B cell (primary cell): ENCODE results near the gene DLGAP3. TPM values are rescaled to one million over a fixed set of nuclear protein-coding genes. Genes with fewer than 3 reads are reported as not detected.

ENCODE experiments used
- ATAC-seq: fragments of 200-7000 bp; cut with Tn5 transposase; one replicate; pipeline ENCODE4 v1.10.0; 2021; ENCODE audit warnings: low read depth, mild to moderate bottlenecking, moderate number of reproducible peaks, moderate library complexity
- CTCF ChIA-PET: fragments of 350-600 bp; sonication (Branson Sonifier 250); formaldehyde crosslinking; loops from one replicate; lab custom pipeline; 2021; ENCODE audit warnings: antibody characterized with exemption, inconsistent platforms; lab: Charles Lee
- POLR2A ChIA-PET: fragments of 350-600 bp; sonication (Branson Sonifier 250); formaldehyde crosslinking; loops from one replicate; lab custom pipeline; 2021; ENCODE audit warnings: antibody characterized with exemption; lab: Charles Lee
- DNase-seq: peaks from one replicate; pipeline ENCODE4 v3.0.0; 2013
- H2AFZ ChIP-seq: 2 replicates; pipeline ENCODE4 v1.6.1; 2012; ENCODE audit warnings: mild to moderate bottlenecking, low read depth, low read length; ENCODE audit not compliant: insufficient read depth, poor library complexity, severe bottlenecking
- H3K27ac ChIP-seq, 2 donors: 1 replicate in 1 of 2; 2 replicates in 1 of 2; pipeline ENCODE4 v1.5.1; 2012 to 2013; ENCODE audit warnings: low read length in 2 of 2, mild to moderate bottlenecking in 2 of 2, moderate library complexity in 1 of 2
- H3K27me3 ChIP-seq, 4 experiments: fragments of 200-600 bp in 1 of 4; sonication (generic) in 1 of 4; replicated peaks in 1 of 4; 1 replicate in 2 of 4; 2 replicates in 2 of 4; pipeline versions ENCODE4 v1.6.1 to v1.7.0; 2013 to 2016; ENCODE audit warnings: low read length in 3 of 4, mild to moderate bottlenecking in 2 of 4, mixed read lengths in 1 of 4, moderate library complexity in 1 of 4; ENCODE audit not compliant: insufficient read depth in 4 of 4, control insufficient read depth in 3 of 4; ENCODE audit errors: control extremely low read depth in 1 of 4
- H3K36me3 ChIP-seq, 2 experiments: replicated peaks in 1 of 2; 1 replicate in 1 of 2; 2 replicates in 1 of 2; pipeline versions ENCODE4 v1.6.1 to v1.7.1; 2013; ENCODE audit warnings: low read length in 1 of 2; ENCODE audit not compliant: insufficient read depth in 2 of 2, control insufficient read depth in 1 of 2; ENCODE audit errors: control extremely low read depth in 1 of 2, extremely low read depth in 1 of 2
- H3K4me1 ChIP-seq, 2 donors: fragments of 200-600 bp in 1 of 2; sonication (generic) in 1 of 2; 1 replicate in 1 of 2; 2 replicates in 1 of 2; pipeline versions ENCODE4 v1.5.1 to v1.6.1; 2013 to 2017; ENCODE audit warnings: low read length in 2 of 2; ENCODE audit not compliant: control insufficient read depth in 2 of 2, insufficient read depth in 2 of 2
- H3K4me2 ChIP-seq: replicated peaks from 2 replicates; pipeline ENCODE3; 2012; ENCODE audit warnings: mild to moderate bottlenecking, low read depth, low read length; ENCODE audit not compliant: poor library complexity, severe bottlenecking
- H3K4me3 ChIP-seq, 5 experiments: fragments of 200-600 bp in 1 of 5; sonication (generic) in 1 of 5; 1 replicate in 3 of 5; 2 replicates in 2 of 5; pipeline versions ENCODE4 v1.5.1 to v1.7.0; 2011 to 2016; ENCODE audit warnings: low read length in 4 of 5, mild to moderate bottlenecking in 4 of 5, low read depth in 2 of 5, control low read depth in 1 of 5, moderate library complexity in 1 of 5; ENCODE audit not compliant: insufficient read depth in 1 of 5; ENCODE audit errors: control extremely low read depth in 1 of 5, extremely low read depth in 1 of 5
- H3K79me2 ChIP-seq: fragments of 200-600 bp; sonication (generic); one replicate; pipeline ENCODE4 v1.6.0; 2016; ENCODE audit warnings: low read length; ENCODE audit not compliant: control insufficient read depth, insufficient read depth
- H3K9ac ChIP-seq: fragments of 200-600 bp; sonication (generic); 2 replicates; pipeline ENCODE4 v1.6.1; 2017; ENCODE audit warnings: mild to moderate bottlenecking, low read length, moderate library complexity
- H3K9me3 ChIP-seq, 3 donors: one replicate each; pipeline versions ENCODE4 v1.6.1 to v1.7.1; 2013; ENCODE audit warnings: low read length in 2 of 3; ENCODE audit not compliant: control insufficient read depth in 2 of 3, insufficient read depth in 1 of 3; ENCODE audit errors: control extremely low read depth in 1 of 3
- H4K20me1 ChIP-seq: 2 replicates; pipeline ENCODE4 v1.6.0; 2012; ENCODE audit warnings: mild to moderate bottlenecking, low read length; ENCODE audit not compliant: insufficient read depth, control insufficient read depth, poor library complexity, severe bottlenecking
- H3K27ac Mint-ChIP-seq: one replicate; pipeline ENCODE4 v1.8.0; 2021; ENCODE audit warnings: mixed read lengths
- H3K27me3 Mint-ChIP-seq: one replicate; pipeline ENCODE4 v1.8.0; 2021; ENCODE audit warnings: mixed read lengths
- H3K4me1 Mint-ChIP-seq: one replicate; pipeline ENCODE4 v1.8.0; 2021; ENCODE audit warnings: mixed read lengths
- H3K4me3 Mint-ChIP-seq: one replicate; pipeline ENCODE4 v1.8.0; 2021; ENCODE audit warnings: mixed read lengths
- H3K9me3 Mint-ChIP-seq: one replicate; pipeline ENCODE4 v1.8.0; 2022; ENCODE audit warnings: mixed read lengths; ENCODE audit not compliant: insufficient read depth
- EZH2 ChIP-seq: IDR thresholded peaks from 2 replicates; pipeline ENCODE4 v1.6.1; 2012; ENCODE audit warnings: borderline replicate concordance, low read depth, mild to moderate bottlenecking, moderate library complexity, low read length; ENCODE audit not compliant: insufficient read depth, poor library complexity, severe bottlenecking
- WGBS: methylation state at CpG from one replicate; pipeline ENCODE4 v1.1.5; 2013; ENCODE audit warnings: missing lambda C conversion rate; ENCODE audit not compliant: insufficient coverage; 5-methylcytosine and 5-hydroxymethylcytosine counted together
- intact Hi-C: fragments of 100-400 bp; cut with micrococcal nuclease; formaldehyde crosslinking; loops from one replicate; pipeline ENCODE4 v1.10.0; 2022
- polyA plus RNA-seq: library from polyadenylated mRNA; depleted of rRNA; stranded (reverse); fragments of >200 nt; gene quantifications from 2 replicates; pipeline ENCODE4 v1.2.3, GENCODE V29; 2012
- total RNA-seq, 2 donors: library from RNA; stranded (reverse); fragments of 120-200 nt in 1 of 2; gene quantifications; 1 replicate in 1 of 2; 2 replicates in 1 of 2; pipeline versions ENCODE4 v1.2.3 to v1.2.4, GENCODE V29; 2013 to 2022
- TF ChIP-seq, protein P1 (sequence below): fragments of 200-600 bp; IDR thresholded peaks from one replicate; pipeline ENCODE4 v1.8.0; 2022; ENCODE audit warnings: antibody characterized with exemption, mild to moderate bottlenecking

The DLGAP3 gene
- total and polyA plus RNA-seq, 2 donors (not counting 1 experiment from before 2014, with no cell fraction given), result 2.3 to 2.4 TPM

DNA sequence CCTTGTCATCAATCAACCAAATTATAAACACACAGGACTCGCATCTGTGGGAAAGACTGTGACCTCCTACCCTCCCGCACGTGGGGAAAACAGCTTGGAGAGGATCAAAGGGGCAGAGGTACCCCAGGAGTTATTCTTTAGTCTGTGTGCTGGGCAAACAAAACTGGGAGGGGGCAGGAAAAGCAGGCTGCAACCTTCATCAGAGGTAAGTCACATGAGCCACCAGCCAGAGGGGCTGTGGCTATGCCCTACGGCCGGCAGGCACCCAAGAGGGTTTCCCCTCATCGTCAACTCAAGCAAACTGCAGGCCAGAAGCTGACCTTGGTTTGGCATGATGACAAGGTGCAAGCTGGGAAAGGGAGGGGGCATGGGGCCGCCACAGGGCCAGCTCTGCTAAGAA is 82.4 kb downstream of the DLGAP3 start:
- ChIA-PET POLR2A (no interaction called here), CTCF (interaction anchor here (0.6 to 1.1 kb wide), 2 partner anchors 11 to 31 kb away, joined by 3 read pairs; no protein-coding TSS in a partner anchor)
- no peak overlapping the region for H3K27ac Mint-ChIP-seq
- H3K4me1 ChIP-seq, result no peaks in the 10 kb centered on the region
- 85% methylated on average over 5 of the region's 7 CpGs for WGBS
- no peak overlapping the region for H3K9ac ChIP-seq
- H3K4me1 Mint-ChIP-seq, result no peaks in the 10 kb centered on the region
- H3K27ac ChIP-seq, result no peak overlapping the region
- DNase-seq, result no peak
- no peaks in the 10 kb centered on the region for H3K9me3 ChIP-seq
- H2AFZ ChIP-seq, result no peak overlapping the region
- intact Hi-C loops, result no loop called here
- H3K4me2 ChIP-seq, result no peak overlapping the region
- peaks cover 0 to 25% of the 10 kb centered on the region in 2 experiments for H3K36me3 ChIP-seq
- no peak overlapping the region for H3K4me3 ChIP-seq
- H3K9me3 Mint-ChIP-seq, result no peaks in the 10 kb centered on the region
- no peaks in the 10 kb centered on the region for H3K27me3 ChIP-seq
- no peak overlapping the region for H3K4me3 Mint-ChIP-seq
- H4K20me1 ChIP-seq, result peaks cover 45% of the 10 kb centered on the region
- no peaks in the 10 kb centered on the region for H3K27me3 Mint-ChIP-seq
- H3K79me2 ChIP-seq, result peaks cover 52% of the 10 kb centered on the region
- ATAC-seq, result no peak
- TF ChIP-seq, protein P1, sequence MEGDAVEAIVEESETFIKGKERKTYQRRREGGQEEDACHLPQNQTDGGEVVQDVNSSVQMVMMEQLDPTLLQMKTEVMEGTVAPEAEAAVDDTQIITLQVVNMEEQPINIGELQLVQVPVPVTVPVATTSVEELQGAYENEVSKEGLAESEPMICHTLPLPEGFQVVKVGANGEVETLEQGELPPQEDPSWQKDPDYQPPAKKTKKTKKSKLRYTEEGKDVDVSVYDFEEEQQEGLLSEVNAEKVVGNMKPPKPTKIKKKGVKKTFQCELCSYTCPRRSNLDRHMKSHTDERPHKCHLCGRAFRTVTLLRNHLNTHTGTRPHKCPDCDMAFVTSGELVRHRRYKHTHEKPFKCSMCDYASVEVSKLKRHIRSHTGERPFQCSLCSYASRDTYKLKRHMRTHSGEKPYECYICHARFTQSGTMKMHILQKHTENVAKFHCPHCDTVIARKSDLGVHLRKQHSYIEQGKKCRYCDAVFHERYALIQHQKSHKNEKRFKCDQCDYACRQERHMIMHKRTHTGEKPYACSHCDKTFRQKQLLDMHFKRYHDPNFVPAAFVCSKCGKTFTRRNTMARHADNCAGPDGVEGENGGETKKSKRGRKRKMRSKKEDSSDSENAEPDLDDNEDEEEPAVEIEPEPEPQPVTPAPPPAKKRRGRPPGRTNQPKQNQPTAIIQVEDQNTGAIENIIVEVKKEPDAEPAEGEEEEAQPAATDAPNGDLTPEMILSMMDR, result no peak
- no peak for TF ChIP-seq EZH2

DNA sequence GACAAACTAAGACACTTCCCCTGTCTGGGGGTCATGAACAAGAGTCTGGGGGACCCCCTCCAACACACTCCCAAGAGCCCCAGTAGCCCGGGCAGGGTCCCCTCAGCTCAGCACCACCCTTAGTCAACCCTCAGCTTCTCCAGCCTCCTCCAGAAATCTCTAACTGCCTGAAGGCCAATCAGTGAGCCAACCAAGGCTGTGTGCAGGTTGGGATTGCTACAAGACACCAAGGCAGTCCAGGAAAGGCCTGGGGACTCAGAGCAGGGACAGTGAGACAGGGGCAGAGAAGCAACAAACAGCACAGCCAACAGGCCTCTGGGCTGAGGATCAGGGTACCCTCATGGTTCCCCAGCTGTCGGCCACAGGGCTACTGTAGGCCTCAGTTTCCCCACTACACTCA is 83.2 kb downstream of the DLGAP3 start:
- intact Hi-C loops, result no loop called here
- POLR2A ChIA-PET, result no interaction called here
- CTCF ChIA-PET, result interaction anchor here (1.1 kb wide), 1 partner anchor 12 kb away, joined by 3 read pairs; no protein-coding TSS in a partner anchor
- H3K4me3 Mint-ChIP-seq, result no peak overlapping the region
- Histone ChIP-seq H3K4me3 (no peak overlapping the region), H3K4me2 (no peak overlapping the region), H3K4me1 (no peaks in the 10 kb centered on the region), H3K9me3 (no peaks in the 10 kb centered on the region), H2AFZ (no peak overlapping the region), H3K36me3 (peaks cover 0 to 19% of the 10 kb centered on the region in 2 experiments), H3K9ac (no peak overlapping the region), H3K27ac (no peak overlapping the region), H3K27me3 (no peaks in the 10 kb centered on the region), H4K20me1 (peaks cover 37% of the 10 kb centered on the region), H3K79me2 (peaks cover 43% of the 10 kb centered on the region)
- DNase-seq, result no peak
- WGBS, result 100% methylated on average over 1 of the region's 2 CpGs
- H3K4me1 Mint-ChIP-seq, result no peaks in the 10 kb centered on the region
- ATAC-seq, result no peak
- TF ChIP-seq, protein P1, result no peak
- TF ChIP-seq EZH2, result no peak
- H3K27me3 Mint-ChIP-seq, result no peaks in the 10 kb centered on the region
- no peak overlapping the region for H3K27ac Mint-ChIP-seq
- H3K9me3 Mint-ChIP-seq, result no peaks in the 10 kb centered on the region
